Left renal cortex interstitium (tissue), 4 donors: Measurements from ENCODE around the gene NAT14. TPM values are rescaled to one million over a fixed set of nuclear protein-coding genes. Genes with fewer than 3 reads are reported as not detected.

Experiments used
- DNase-seq, 4 donors: peaks; one replicate each; pipeline ENCODE4 v3.0.0-alpha.2; 2013; ENCODE audit warnings: low read depth in 4 of 4, low spot score in 2 of 4, missing footprints in 1 of 4
- polyA plus RNA-seq, 4 donors: library from polyadenylated mRNA; unstranded; fragments of 120-200 nt; gene quantifications; one replicate each; pipeline ENCODE4 v1.2.1, GENCODE V29; 2013; ENCODE audit not compliant: insufficient read length in 4 of 4

NAT14 gene
- polyA plus RNA-seq, 4 donors, result 41.9 to 74.3 (median 57.1) TPM

DNA sequence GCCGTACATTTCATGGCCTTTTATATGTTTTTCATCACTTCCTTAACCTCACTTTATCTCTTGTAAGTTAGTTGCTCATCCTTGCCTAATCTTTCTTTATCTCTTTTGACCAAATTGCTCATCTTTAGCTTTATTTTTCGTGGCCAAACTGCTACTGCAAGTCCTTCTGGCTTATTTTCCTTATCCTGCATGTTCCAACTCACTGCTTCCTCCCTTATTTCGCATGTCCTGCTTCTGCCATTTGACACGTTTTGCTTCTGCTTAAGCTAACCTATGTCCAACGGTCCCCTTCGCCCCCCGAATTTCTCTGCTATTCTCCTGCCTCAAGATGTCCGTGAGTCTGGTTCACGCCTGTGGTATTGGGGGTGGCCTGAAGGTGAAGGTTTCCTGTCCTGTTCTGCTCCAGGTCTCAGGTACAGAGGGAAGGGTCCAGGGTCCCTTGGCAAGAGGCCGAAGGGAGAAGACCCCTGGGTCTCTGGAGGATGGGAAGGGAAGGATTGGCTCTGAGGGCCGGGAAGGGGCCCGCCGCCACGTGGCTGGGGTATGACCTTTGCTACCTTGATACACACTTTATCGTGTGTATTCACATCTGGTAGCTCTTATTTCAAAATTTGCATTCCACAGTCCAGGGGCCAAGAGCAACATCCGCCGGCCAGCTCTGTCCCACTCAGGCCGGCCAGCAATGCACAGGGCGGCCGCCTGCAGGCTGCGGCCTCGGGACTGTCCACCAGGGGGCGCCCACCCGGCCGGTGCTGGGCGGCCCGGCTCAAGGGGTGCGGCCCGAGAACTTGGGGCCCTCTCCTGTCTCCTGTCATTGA is 17.5 kb upstream of the NAT14 start:
- no peak for DNase-seq

DNA sequence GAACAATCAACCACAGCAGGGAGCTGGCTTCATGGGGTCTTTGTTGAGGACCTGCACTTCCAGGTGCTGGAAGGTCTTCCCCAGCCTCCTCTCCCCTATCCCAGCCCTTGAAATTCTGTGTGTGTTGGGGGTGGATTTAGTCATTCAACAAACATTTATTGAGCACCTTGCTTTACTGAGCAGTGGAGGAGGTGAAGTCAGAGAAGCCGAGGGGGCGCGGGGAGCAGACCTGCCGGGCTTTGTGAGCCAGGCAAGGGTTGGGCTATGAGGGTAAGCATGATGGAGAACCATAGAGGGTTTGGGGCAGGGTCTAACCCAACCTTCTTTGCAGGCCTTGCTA is 17.0 kb upstream of the NAT14 start:
- DNase-seq, result no peak

DNA sequence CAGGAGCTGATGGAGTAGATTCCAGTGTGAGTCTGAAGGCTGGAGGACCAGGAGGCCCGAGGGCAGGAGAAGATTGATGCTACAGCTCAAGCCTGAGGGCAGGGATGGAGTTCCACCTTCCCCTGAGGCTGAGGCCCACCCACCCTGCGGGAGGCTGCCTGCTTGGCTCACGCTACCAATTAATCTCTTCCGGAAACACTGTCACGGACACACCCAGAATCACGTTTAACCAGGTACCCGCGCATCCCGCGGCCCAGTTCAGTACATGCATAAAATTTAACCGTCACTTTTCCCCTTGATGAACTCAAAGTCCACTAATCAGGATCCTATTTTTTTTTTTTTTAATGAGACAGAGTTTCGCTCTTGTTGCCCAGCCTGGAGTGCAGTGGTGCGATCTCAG is 13.7 kb upstream of the NAT14 start:
- DNase-seq, result no peak

DNA sequence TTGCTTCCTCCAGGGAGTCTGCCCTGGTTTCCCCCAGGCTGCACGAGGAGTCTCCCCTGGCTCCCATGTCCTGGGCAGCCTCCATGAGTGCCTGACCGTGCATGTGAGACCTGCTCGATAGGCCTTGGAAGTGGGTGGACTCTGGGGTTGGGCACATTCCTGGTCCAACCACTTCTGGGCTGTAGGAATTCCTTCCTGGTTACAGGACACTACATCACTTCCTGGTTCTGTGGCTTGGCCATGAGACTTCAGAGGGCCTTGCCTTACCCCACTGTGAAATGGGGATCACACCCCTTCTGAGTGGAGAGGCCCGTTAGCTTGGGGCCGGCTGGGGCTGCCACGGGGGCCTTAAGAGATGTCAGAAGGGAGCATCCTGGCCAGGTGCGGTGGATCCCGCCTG is 12.5 kb upstream of the NAT14 start:
- DNase-seq, result no peak

DNA sequence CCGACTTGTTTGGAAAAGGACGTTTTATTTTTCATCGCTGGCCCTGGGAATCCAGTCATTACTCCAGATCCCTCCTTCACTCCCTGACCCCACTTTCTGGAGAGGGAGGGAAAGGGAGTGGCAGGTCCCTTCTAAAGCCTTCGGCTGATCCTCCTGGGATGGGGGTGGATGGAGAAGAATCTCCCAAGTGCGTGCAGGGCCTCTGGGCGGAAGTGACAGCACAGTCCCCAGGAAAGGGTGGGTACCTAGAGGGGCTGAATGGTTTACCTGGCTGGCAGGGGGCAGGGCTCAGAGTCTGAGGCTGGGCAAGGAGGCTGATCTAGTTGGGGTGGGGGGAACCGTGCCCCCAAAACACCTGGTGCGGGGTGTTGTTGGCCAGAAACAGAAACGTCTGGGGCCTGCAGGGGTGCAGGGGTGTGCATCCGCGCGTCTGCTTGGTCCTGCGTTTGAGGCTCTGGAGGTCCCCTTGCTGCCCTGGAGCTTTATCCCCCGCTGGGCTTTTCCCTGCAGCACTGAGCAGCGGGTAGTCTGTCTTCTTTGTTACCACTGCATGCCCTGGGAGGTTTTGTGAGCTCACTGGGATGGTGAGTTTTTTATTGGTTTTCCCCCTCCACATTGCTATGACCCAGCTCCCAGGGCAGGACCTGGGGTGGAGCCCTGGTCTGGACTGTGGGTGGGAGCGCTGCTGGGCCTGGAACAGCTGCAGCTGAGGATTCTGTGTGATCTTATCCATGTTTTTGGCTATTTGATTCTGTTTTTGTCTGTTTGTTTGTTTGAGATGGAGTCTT is 11.6 kb upstream of the NAT14 start:
- DNase-seq, result no peak

DNA sequence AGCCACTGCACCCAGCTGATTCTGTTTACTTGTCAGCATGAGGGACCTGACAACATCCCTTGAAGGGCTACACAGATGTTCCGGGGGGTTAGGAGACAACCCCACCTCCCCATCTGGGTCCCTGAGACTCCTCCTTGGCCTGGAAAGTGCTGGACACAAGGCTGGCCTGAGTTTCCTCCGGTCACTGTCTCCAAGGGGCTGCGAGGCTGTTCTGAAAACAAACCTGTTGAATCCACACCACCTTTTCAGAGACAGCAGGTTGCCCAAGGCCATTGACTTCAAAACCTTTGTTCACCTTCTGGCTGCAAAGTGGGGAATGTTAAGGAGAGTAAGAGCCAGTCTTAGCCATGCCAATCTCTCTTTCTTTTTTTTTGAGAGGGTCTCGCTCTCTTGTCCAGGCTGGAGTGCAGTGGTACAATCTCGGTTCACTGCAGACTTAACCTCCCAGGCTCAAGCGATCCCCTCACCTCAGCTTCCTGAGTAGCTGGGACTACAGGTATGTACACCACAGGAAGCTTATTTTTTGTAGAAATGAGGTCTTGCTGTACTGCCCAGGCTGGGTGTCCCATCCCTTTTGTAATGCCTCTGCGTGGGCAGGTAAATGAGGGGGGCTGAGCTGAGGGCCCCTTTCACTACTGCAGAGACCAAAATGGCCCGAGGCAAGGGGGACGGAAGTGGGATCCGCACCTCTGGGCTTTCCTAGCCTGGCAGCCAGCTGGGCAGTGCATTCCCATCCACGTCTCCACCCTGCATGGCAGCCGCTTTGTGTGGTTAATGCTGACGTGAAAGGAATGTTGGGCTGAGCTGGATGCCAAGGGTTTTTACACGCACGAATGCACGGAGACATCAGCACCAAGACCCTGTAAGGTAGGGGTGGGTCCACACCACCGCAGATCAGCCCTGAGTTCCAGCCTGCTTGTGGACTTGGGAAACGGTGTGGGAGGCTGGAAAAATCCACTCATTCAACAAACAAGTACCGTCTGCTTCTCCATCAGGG is 10.4 kb upstream of the NAT14 start:
- no peak for DNase-seq

DNA sequence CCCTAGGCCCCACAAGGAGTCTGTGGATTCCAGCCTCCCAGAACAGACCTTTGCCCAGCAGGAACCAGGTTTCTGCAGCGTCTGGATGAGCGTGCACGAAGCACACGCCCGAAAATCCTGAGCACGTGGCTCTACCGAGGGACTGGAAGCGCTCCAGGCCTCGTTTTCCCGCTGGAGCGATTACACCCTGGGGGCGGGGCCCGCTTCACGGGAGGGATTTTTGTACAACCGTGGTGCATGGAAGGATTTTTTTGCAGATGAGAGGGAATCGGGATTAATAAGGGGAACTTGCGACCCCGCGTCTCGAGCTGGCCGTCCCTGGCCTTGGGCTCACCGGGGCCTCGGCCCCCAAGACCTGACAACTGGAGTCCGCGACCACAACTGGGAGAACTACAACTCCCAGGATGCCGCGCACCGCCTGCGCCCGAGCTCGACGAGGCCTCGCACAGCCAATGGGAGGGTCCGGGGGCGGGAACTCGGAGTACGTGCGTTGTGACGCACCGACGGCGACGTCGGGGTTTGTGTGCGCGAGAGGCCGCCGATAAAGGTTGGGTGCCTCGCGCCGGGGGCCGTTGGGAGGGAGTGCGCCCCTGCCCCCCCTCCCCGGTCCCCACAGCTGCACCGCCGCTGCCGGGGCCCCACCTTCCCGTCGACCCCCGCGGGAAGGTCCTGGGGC is 8.8 kb upstream of the NAT14 start, which contains the start of gene ZNF628:
Gene ZNF628 (plus strand): TSS at position 518 of the 676 bp plus-strand sequence. CDS start 3,294 bp downstream, outside the sequence.
- peak; percentile 90 to 98 (median 96) for DNase-seq

DNA sequence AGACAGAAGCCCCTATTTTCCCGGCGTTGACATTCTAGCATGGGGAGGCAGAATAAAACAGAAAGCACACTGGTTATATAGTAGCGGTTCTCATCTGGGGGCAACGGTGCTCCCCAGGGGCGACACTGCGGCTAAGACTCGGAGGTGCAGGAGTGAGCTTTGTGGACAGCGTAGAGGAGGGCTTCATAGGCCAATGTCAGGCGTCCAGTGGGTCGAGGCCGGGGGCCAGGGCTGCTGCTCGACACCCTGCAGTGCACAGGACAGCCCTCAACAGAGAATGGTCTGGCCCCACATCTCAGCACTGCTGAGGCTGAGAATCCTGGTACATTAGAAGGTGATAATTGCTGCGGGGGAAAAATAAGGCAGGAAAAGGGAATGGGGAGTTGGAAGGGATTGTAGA is 7.1 kb upstream of the NAT14 start:
- DNase-seq, result no peak

DNA sequence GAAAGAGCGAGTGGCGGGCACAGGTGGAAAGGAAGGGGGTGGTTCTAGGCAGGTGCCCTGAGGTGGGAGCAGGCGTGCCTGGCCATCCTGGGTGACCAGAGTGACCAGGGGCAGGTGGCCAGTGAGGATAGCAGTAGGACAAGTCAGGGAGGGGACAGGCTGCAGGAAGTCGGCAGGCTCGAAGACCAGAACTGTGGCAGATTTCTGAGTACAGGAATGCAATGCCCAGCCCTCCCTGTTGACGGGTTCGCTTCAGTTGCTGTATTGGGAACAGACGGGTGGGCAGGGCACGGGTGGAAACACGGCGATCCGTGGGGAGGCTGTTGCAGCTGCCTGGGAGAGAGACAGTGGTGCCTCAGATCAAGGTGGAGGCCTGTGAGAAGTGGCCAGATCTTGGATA is 6.6 kb upstream of the NAT14 start:
- no peak for DNase-seq

DNA sequence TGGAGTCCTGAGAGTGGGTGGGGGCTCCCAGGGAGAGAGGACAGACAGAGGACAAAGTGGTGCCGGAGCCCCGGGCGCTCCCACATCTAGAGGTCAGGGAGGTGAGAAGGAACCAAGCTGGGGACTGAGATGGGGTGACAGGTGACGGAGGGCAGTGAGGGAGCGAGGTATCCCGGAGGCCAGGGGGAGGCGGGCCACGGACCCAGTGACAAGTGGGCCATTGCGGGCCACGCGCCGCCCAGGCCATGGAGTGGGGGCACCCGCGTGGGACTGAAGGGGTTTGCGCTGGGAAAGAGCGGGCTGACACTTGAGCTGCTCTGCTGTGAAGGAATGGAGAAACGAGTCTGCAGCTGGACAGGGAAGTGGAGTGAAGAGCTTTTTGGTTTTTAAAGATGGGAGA is 5.9 kb upstream of the NAT14 start:
- no peak for DNase-seq

DNA sequence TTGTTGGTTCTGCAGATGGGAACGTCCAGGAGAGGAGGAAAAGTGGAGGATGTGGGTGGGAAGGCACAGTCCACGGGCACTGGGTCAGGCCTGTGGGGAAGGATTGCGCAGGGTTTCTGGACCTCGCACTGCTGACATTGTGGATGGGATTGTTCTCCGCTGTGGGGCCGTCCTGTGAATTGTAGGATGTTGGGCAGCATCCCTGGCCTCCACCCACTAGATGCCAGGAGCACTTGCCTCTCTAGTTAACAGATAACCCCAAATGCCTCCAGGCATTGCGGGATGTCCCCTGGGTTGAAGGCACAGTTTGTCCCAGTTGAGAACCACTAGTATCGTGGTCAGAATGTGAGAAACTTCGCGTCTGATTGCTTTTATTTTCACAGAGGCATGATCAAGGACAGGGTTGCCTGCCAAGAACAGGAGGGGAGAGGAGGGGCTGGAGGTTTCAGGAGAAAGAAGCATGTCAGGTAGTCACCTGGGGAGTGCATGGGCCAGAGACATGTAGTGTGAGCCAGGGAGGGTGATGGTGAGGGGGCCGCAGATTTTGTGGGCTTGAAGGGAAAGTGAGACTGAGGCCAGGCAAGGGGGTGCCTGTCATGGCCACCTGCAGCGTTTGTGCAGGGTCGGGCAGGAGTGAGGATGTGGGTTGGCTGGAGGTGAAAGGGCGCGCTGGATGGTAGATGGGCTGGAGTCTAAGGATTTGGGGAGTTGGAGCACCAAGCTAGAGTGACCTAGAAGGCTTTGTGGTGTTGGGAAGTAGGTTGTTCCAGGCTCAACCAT is 5.3 kb upstream of the NAT14 start:
- no peak for DNase-seq

DNA sequence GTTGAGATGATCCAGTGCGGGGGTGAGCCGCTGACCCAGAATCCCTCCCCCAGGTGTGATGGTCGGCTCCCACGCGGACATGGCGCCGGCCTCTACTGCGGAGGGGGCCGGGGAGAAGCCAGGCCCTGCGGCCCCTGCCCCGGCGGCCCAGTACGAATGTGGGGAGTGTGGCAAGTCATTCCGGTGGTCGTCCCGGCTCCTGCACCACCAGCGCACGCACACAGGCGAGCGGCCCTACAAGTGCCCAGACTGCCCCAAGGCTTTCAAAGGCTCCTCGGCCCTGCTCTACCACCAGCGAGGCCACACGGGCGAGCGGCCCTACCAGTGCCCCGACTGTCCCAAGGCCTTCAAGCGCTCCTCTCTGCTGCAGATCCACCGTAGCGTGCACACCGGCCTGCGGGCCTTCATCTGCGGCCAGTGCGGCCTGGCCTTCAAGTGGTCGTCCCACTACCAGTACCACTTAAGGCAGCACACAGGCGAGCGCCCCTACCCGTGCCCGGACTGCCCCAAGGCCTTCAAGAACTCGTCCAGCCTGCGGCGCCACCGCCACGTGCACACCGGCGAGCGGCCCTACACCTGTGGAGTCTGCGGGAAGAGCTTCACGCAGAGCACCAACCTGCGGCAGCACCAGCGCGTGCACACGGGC is 3.7 kb upstream of the NAT14 start:
- DNase-seq, result no peak

DNA sequence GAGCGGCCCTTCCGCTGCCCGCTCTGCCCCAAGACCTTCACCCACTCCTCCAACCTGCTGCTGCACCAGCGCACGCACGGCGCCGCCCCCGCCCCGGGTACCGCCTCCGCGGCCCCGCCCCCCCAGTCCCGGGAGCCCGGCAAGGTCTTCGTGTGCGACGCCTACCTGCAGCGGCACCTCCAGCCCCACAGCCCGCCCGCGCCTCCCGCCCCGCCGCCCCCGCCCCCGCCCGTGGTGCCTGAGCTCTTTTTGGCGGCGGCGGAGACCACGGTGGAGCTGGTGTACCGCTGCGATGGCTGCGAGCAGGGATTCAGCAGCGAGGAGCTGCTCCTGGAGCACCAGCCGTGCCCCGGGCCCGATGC is 3.2 kb upstream of the NAT14 start:
- DNase-seq, result no peak

DNA sequence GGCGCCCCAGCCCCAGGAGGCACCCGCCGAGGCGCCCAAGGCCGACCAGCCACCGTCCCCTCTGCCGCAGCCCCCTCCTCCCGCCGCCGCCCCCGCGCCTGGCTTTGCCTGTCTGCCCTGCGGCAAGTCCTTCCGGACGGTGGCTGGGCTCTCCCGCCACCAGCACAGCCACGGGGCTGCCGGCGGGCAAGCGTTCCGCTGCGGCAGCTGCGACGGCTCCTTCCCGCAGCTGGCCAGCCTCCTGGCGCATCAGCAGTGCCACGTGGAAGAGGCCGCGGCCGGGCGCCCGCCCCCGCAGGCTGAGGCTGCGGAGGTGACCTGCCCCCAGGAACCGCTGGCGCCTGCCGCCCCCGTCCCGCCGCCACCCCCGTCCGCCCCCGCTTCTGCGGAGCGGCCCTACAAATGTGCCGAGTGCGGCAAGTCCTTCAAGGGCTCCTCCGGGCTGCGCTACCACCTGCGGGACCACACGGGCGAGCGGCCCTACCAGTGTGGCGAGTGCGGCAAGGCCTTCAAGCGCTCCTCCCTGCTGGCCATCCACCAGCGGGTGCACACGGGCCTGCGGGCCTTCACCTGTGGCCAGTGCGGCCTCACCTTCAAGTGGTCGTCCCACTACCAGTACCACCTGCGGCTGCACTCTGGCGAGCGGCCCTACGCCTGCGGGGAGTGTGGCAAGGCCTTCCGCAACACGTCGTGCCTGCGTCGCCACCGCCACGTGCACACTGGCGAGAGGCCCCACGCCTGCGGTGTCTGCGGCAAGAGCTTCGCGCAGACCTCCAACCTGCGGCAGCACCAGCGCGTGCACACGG is 2.6 kb upstream of the NAT14 start:
- no peak for DNase-seq

DNA sequence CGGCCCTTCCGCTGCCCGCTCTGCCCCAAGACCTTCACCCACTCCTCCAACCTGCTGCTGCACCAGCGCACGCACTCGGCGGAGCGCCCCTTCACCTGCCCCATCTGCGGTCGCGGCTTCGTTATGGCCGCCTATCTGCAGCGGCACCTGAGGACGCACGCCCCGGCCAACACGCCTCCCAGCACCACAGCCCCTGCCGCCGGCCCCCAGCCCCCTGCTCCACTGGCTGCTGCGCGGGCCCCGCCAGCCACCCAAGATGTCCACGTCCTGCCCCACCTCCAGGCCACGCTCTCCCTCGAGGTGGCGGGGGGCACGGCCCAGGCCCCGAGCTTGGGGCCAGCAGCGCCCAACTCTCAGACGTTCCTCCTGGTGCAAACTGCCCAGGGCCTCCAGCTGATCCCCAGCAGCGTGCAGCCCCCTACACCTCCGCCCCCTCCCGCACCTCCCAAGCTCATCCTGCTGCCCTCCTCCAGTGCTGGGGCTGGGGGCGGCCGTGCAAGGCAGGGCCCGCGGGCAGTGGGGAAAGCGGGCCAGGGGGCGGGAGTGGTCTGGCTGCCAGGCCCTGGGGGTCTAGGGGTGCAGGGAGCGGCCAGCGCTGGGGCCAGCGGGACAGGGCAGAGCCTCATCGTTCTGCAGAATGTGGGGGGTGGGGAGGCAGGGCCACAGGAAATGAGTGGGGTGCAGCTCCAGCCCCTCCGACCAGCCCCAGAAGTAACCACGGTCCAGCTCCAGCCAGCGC is 1.9 kb upstream of the NAT14 start:
- DNase-seq, result no peak

DNA sequence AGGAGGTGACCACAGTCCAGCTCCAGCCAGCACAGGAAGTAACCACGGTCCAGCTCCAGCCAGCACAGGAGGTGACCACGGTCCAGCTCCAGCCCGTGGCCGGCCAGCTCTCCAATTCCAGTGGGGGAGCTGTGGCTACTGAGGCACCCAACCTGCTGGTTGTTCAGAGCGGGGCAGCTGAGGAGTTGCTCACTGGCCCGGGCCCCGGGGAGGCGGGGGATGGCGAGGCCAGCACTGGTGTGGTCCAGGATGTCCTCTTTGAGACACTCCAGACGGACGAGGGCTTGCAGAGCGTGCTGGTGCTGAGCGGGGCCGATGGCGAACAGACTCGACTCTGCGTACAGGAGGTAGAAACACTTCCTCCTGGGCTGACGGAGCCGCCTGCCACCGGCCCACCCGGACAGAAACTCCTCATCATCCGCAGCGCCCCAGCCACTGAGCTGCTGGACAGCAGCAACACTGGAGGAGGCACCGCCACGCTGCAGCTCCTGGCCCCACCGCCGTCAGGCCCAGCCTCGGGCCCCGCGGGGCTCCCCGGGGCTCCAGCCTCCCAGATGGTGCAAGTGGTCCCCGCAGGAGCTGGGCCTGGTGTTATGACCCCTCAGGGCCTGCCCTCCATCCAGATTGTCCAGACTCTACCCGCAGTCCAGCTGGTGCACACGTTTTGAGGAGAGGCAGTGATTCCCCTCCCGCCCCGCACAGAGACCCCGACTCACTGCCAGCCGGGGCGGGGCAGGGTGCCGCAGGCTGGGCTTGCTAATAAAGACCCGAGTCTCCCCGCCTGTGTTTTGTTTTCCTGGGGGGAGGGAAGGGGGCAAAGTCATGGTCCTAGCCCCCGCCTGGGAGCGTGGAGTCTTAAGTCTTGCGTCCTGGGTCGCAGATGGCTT is 1.0 kb upstream of the NAT14 start:
- DNase-seq, result no peak
